CD4-positive, alpha-beta T cell treated with Interleukin-6 for 4 hours (primary cell): ENCODE data around the gene AFF3.
"Not testable (repeated sequence)": the region's sequence is repeated elsewhere in the genome, so short reads cannot be mapped to it uniquely, and the experiment has no call there.

ENCODE experiments used
- DNase-seq: peaks from one replicate; pipeline ENCODE4 v3.0.0-alpha.2; 2020; ENCODE audit warnings: mixed read lengths

Gene AFF3

DNA sequence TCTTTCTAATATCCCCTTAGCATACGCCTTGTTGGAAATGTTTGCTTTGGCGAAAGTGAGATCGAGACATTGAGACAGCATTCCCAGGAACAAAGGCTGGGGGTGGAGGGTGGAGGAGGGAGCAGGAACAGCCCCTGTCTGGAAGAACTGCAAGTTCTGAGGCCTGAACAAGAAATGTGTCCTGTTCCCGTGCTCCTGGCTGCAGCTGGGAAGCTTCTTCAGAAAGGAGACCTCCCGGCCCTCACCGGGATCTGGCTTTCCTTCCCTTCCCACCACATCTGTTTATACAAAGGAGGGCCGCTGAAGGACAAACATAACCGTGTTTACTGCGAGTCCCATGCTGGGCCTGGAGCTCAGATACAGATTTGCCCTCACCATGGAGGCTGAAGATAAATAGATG, 35.9 kb downstream of the AFF3 start:
- no peak for DNase-seq

DNA sequence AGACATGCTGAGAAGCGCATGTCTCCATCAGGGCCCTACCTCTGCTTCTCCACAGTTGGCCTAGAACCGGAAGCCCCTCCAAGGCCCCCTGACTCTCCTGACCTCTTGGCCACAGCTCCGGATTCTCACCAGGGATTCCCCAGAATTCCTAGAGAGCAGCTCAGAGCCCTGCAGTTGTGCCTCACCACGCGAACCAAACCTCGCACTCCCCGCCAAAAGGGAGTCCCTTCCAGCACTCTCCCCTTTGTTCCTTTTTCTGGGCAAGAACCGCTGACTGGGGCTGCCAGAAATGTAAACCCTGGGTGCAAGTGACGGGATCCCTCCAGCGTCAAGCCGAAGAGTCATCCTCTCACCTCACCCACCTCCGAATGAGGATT, 36.7 kb downstream of the AFF3 start:
- no peak for DNase-seq

DNA sequence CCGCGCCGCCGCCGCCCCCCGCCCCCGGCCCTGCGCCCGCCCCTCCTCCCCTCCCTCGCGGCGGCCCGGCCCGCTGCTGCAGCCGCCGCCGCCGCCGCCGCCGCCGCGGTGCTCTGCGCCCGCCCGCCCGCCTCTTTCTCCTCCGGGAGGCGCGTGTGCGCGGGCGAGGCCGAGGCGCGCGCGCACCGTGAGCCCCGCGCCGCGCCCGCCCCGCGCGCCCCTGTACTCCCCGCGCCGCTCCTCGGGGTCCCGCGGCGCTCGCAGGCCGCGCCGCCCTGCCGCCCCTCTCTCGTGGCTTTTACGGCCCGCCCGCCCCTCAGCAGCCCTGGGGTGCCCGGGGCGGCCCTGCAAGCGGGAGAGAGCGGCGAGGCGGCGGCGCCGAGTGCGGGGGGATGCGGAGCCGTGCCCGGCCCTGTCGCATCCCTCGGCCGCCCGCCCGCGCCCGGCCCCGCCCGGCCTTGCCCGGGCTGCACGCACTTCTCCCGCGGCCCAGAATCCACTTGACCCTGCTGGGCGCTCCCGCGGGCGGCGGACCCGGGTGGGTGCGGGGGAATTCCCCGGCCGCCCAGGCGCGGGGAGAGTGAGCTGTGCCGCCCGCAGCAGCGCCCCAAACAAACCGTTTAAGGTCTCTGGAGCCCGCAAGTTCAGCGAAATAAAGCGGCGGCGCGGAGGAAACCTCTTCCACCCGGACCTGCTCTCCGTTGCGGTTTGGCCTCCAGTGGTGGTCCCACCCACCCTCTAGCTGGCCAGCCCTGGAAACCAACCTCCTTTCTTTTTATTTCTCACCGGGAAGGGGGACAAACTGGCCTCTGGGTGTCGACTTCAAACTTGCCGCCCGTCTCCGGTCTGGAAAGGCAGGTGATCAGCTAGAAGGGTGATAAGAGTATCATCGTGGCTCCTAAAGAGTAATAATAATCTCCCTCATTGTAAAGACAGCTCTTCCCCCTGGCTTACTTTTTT, 37.4 kb downstream of the AFF3 start:
- DNase-seq = peak; percentile 42

DNA sequence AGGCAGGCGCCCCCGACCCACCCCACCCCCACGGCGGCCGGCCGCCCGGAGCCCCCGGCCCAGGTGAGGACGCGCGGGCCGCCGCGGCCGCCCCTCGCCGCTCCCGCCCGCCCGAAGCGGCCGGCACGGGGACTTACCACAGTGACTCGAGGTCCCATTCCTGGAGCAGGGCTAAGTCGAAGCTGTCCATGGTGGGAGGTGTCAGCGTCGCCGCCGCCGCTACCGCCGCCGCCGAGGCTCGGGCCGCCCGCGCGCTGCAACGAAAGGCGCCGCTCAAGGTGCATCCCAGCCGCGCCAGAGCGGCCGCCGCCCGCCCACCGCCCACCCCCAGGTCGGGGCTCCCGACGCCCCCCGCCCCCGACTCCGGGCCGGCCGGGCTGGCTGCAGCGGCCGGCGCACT, 38.1 kb downstream of the AFF3 start:
- DNase-seq = not testable (repeated sequence)

DNA sequence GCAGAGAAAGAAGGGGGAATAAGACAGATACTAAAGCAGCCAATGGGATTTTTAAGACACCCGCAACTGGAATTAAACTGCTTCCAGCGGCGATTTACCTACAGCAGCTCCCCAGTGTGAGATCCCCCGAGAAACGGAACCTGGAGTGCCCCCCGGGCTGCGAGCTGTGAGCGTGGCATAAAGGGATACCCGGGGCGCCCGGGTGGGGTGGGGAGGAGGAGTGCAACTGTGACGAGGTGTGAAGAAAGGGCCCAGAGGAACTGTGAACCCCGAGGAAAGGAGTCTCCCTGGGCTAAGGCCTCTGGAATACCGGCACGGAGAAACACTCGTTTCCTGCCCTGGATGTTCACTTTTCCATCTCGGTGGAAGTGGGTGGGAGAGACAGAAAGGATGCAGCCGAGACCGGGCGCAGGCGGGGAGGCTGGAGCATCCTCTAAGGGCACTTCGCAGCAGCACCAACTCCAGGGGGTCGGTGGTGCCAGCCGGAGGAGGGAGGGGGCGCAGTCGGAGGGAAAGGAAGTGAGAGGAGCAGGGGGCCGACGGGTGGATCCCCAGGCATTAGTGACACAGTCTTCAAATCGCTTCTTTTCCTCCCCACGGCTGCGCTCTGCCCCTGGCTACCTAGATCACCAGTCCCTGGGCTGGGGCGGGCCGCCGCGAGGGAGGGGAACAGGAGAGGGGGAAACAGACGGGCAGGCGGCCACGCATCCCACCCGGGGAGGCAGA, 38.7 kb downstream of the AFF3 start:
- not testable (repeated sequence) for DNase-seq

DNA sequence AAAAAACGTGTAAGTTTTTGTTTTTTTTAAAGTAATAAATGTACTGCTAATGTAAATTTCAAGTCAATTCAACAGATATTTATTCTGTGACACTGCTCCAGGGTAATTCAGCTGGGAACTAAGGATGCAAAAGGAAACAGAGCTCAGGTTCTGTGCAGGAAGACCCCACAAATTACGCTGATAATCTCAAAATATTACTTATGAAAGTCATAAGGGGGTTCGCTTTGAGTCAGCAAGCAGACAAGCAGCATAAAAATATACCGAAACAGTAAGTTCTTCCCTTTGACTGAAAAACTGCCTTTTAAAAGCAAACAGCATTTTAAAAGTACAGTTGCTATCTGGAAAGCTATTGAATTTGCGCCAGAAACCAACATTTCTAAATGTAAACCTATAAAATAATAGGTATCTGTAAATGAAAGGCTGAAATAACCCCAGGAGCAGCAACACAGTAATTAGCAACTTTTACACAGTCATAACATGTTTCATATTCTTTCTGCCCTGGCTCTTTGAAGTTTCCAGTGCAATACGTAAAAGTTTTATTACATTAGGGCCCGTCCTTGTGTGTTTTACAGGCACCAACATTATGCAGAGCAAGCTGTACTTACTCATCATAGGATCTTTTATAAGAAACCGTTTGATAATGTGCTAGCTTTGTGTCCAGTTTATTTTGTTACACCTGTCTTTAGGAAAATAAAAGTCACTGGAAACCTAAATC, 39.8 kb downstream of the AFF3 start:
- DNase-seq = not testable (repeated sequence)

DNA sequence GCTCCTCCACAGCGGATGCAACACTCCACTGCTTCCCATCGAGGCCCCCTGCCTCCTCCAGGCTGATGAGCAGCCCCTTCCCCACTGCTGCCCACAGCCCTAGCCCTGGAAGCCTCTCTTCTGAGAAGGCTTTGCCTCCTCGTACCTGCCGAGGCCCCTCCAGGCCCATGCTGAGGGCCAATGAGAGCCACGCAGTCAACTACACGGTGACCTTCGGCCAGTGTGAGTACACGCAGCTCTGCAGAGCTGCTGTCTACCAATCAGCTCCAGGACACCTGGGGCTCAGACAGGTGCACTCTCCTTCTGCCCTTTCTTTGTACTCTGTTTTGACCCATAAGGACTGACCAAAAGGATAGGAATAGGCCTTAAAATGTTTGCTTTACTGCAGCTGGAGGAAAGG, 43.5 kb downstream of the AFF3 start:
- DNase-seq = not testable (repeated sequence)

DNA sequence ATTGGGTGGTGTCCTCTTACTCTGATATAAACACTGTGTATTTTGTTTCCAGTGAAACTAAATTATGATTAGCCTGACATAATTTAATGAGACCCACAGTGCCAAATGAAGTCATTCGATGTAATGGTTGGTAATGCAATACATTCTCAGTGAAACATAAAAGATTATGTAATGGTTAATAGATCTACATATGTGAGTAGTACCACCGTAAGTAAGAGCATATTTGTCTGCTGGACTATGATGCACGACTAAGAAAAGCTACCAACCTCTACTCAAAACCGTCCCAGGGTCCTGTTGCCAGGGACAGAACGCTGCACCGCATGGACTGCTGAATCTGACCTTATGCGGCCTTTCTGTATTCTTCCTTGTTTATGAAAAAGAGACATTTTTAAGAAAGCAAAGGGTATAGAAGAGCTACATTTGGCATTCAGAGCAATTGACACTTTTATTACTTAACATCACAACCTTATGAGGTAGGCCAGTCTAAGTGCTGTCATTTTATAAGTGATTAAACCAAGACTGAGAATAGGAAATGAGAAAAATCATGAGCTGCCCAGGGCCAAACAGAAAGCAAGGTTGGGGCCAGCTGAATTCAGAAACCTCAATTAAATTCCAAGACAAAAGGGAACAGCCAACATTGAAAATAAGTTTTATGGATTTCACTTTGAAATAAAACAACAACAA, 44.6 kb downstream of the AFF3 start:
- not testable (repeated sequence) for DNase-seq

DNA sequence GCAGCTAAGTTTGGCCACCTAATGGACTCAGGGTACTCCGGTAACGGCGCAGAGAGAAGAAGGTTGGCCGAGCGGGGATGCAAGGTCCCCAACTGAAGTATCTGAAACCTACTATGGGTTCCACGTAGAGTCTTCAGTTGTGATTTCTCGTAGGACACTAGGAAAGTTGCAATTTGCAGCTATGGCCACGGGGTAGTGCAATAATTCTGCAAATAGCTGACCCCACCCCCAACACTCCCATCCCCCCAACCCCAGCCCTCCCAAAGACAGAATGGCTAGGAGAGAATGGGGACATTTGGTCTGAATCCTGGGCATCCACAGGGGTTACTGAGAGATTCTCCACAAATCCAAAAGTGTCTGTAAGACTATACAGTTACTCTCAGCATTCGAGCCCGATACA, 46.5 kb downstream of the AFF3 start:
- DNase-seq = not testable (repeated sequence)

DNA sequence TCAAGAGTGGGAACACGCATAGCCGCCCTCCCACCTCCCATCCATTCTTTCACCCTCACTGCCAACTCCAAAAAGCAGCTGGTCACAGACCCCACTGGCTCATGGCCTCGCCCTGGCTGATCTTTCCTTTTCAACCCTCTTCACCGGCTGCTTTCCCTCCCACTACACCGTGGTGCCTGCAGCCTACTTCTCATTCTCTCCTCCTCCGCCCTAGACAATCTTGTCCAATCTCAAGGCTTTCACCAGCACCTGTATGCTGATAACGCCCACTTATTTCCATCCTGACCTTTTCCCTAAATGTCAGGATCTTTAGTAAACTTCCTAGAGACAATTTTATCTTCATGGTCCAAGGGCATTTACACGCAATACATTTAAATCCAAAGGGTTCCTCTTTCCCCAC, 50.6 kb downstream of the AFF3 start:
- not testable (repeated sequence) for DNase-seq

DNA sequence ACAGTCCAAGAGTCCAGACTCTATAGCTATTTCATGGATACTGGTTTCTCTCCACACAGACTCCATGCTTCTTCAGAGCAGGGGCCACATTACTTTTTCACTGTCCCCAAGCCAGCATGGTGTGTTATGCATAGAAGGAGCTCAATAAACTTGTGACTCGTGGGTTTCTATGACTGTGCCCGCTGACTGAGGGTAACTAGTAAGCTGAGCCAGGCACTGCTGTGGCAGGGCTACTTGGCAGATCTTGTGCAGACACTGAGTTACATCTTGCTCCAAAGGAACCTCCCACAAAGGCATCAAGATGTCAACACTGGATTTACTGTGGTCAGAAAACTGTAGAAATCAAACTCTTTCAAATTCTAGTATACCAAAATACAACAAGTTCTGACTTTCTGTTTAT, 56.6 kb downstream of the AFF3 start:
- DNase-seq = not testable (repeated sequence)

DNA sequence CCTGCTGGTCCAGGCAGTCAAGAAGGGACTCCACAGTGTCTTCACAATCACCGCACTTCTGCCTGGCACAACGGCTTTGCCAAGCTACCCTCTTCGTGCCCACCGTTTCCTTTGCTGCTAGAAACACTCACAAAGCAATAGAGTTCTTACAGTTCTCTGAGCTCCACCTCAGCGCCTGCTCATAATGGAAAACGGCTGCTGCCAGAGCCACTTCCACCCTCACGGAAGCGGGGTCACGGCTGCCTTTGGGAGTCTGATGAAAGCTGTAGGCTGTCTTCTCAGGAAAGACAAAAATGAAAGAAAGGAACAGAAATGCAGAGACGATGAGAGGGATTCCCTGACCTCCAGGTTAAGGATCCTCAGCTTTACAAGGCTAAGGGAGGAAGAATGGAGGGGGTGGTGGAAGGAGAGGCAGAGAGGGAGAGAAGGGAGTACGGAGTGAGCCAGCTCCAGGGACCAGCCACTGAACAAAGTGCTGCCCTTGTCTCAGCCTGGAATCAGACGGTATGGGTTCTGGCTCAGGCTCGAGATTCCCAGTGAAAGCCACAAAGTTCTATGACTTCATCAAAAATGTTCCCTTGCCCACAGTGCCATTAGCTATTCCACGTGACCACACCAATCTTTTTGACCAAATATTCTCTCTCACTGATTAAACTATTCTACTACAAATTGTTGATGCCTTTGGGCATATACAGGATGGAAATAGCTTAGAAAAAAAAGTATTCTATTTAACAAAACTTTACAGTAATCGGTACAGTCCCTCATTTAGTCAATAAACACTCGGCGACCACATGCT, 58.8 kb downstream of the AFF3 start:
- DNase-seq = not testable (repeated sequence)

DNA sequence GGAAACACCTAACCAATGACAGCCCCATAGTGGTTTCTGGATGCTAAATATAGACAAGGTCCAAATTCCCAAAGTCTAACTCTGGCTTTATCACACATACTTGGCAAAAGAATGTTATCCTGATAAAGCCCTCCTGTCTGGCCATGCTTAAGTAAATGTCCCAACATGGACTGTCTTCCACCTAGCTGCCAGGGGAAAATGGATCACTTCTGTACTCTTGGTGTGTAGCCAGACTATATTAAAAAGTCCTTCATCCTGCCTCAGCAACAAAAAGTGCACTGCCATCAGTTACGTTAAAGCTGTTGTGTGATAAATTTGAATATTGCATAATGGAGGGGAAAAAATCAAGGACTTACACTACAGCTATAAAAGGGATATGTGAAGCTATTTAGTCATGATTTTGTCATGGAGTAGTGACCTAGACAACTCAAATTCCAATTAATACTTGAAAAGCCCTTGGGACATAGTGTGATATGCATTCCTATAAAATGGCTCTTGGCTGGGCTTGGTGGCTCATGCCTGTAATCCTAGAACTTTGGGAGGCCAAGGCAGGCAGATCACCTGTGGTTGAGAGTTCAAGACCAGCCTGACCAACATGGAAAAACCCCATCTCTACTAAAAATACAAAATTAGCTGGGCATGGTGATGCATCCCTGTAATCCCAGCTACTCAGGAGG, 60.0 kb downstream of the AFF3 start:
- DNase-seq = not testable (repeated sequence)

DNA sequence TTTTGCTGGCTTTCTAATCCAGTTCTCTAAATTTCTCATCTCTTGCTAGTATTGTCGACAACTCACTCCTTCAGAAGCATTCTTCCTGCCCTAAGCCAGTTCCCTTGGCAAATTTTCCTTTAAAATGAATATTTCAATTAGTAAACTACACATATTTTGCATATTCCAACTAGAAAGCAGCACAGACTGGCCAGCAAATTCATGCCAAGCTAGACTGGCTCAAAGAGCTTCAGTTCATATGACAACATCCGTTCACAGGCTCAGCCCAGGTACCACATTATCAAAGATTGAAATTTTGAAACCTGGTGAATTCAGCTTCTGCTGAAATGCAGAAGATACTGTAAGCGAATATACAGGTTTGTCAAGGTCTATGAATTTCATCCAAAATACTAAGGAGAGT, 64.5 kb downstream of the AFF3 start:
- DNase-seq = no peak

DNA sequence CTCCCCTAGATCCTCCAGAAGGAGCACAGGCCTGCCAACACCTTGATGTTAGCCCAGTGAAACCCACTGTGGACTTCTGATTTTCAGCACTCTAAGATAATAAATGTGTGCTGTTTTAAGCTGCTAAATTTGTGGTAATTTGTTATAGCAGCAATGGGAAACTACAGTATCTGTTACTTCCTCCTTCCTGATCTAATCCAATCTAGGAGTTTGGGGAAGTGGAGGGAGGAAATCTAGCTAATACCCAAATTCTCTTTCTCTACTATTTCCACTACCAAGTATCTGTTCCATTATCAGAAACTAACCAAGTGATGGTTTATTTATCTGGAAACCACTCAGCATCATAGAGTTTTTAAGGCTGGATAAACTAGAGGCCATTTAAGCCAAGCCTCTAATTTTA, 64.9 kb downstream of the AFF3 start:
- DNase-seq = no peak

DNA sequence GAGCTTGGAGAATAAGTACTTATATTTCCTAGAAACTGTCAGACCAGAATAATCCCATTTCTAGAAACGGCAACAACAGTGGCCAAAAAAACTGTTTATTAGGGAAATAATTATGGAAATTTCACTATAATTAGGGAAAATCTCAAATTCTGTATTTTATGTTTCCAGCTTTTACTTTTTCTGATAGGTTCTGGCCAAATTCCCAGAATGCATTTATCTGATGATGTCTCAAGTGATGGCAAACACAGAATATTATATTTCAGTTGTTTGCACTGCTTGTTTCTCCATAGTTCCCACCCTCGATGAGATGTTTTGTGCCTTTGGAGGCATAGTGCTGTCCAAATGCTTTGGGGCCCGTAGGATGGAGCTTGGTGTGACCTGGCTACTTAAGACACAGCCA, 66.9 kb downstream of the AFF3 start:
- no peak for DNase-seq

DNA sequence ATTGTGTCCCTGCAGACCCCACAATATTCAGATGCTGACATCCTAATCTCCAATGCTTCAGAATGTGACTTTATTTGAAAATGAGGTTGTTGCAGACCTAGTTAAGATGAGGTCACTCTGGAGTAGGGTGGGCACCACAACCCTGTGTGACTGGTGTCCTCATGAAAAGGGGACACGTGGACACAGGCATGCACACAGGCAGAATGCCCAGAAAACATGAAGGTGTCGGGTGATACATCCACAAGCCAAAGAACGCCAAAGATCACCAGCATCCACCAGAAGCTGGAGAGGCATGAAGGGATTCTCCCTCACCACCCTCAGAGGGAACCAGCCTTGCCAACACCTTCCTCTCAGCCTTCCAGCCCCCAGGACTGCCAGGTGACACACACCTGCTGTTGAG, 69.3 kb downstream of the AFF3 start:
- DNase-seq = no peak

DNA sequence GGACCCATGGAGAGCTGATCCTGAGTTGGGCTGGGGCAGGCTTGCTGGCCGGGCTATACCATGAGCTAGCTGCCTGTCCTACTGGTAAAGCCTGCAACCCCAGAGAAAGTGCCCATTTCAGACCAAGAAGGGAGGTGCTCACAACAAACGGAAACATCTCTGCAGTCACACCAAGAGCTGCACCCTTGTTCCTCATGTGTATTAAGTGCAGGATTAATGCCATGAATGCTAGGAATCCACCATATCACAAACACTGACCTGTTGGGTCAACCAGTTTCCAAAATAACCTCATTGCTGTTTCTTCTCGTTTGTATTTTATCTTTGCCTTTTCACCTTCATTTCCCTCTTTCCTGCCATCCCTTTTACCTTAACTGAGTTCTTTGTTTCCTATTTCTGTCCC, 69.9 kb downstream of the AFF3 start:
- DNase-seq = no peak

DNA sequence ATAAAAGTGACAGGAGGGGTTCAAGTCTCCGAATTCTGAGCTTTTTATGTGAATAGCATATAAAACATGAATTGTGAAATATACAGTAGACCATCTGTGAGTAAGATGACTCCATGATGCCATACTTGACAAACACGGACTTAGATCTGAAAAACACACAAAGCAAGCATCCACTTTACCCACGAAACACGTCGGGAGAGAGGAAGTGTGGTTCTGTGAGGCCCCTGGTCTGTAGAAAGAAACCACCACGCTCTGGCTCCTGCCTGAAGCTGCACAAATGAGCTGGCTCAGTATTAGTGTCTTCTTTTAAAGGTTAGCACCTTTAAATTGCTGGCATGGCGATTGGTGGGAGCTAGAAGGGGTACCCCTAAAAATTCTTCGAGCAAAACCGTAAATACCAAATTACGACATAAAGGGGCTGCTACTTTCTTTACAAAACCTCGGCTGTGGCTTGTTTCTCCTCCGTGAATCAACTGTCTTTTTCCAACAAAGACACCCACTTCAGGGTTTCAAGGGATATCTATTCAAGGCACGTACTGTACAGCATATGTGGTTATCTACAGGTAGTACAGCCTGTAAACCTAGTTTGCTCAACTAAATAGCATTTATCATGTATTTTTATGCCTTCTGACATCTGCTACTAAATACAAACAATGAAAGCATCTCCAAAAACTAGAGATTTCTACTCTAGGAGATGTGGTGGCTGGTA, 70.9 kb downstream of the AFF3 start:
- DNase-seq = no peak

DNA sequence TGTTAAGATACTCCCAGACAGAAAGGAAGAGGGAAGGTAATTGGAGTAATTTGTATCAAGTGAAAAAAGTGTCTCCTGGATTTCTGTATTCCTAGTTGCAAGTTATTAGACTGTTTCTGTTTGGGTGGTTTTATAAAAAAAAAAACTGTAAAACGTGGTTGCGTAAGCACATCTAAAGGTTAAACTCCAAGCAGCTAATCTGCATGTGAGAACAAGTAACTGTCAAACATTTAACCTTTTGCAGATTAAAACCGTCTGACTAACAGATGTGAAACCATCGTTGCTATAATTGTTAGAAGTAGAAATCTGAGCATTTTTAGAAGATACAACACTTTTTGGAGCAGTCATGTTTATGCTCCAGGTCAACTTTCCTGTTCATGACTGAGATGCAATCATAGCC, 72.3 kb downstream of the AFF3 start:
- no peak for DNase-seq

DNA sequence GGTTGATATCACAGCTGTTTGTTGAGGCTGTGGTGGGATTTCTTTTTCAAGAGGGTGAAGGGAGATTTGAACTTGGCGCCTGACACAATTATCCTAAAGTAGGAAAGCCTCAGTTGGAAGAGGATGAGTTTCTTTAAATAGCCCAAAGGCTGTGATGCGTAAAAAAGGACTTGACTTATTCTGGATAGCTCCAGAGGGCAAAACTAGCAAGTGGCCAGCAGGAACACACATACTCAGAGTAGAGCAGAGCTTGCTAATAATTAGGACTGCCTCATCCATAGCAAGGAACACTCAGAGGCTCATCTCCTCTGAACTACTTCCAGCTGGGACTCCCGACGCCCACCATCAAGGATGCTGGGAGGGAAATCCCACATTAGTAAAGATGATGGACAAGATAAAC, 74.0 kb downstream of the AFF3 start:
- DNase-seq = no peak
